ENCODE results near the gene NPRL2.

NPRL2 gene

GRCh38 chr3:50303013-50303815 is 47.4 kb downstream of the NPRL2 start, which contains the start of gene HYAL1:
Gene HYAL1, minus strand, starts transcription at chr3:50303574. Its CDS starts 618 bp downstream, at chr3:50302956.
- DNase-seq: no peak

GRCh38 chr3:50302095-50303012 is 48.2 kb downstream of the NPRL2 start:
- no peak for DNase-seq

GRCh38 chr3:50300681-50301254 is 49.8 kb downstream of the NPRL2 start:
- DNase-seq: no peak

- DNase-seq: no peak
Measured at GRCh38 chr3:50299929-50300680, 50.5 kb downstream of the NPRL2 start.

- DNase-seq: no peak
Measured at GRCh38 chr3:50299638-50299928, 51.0 kb downstream of the NPRL2 start.

GRCh38 chr3:50298836-50299637 is 51.5 kb downstream of the NPRL2 start, which contains the start of the genes HYAL3 and NAA80:
Gene HYAL3, minus strand, starts transcription at chr3:50299405. Its CDS starts 3,803 bp downstream, at chr3:50295602.
Gene NAA80, minus strand, starts transcription at chr3:50299405. Its CDS starts 1,942 bp downstream, at chr3:50297463.
- DNase-seq: peak; percentile 97

- DNase-seq: no peak
Measured at GRCh38 chr3:50297896-50298725, 52.5 kb downstream of the NPRL2 start.

- no peak for DNase-seq
Measured at GRCh38 chr3:50297384-50297775, 53.2 kb downstream of the NPRL2 start.

Measured in NCI-H146 (cell line).